NCI-H1436 treated with DMSO at 0.1 percent for 48 hours (cell line): Measurements from ENCODE around the gene MFSD12.
"Not testable (repeated sequence)": the region's sequence is repeated elsewhere in the genome, so short reads cannot be mapped to it uniquely, and the experiment has no call there.

ENCODE experiments used
- DNase-seq: peaks from one replicate; lab custom pipeline; 2025; lab: John Stamatoyannopoulos, UW

MFSD12 gene

DNA sequence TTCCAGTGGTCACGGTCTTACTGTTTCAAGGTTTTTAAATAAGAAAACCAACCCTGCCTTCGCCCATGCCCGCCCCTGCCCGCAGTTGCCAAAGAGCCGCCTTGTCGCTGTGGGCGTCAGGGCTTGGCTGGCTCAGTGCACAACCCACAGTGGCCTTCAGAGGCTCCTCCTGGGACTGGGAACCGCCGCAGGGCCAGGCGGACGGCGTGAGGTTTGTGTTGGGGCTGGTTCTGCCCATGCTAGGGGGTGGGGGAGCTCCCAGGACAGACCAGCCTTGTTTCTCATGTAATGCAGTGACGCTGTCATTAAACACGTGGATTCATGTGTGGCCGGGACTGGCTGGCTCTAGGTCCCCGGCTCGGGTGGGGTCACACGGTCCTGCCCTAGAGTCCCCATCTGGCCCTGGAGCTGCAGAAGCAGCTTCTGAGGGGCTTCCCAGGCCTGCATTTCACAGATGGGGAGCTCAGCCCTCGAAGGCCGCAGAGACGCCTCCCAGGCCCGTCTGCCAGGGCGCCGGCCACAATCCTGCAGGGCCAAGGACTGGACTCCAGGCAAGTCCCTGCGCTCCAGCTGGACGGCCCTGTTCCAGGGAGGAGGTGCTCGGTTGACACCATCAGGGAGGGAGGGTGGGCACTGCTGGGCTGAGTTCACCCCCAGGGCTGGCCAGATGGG is 20.8 kb downstream of the MFSD12 start:
- no peak for DNase-seq

DNA sequence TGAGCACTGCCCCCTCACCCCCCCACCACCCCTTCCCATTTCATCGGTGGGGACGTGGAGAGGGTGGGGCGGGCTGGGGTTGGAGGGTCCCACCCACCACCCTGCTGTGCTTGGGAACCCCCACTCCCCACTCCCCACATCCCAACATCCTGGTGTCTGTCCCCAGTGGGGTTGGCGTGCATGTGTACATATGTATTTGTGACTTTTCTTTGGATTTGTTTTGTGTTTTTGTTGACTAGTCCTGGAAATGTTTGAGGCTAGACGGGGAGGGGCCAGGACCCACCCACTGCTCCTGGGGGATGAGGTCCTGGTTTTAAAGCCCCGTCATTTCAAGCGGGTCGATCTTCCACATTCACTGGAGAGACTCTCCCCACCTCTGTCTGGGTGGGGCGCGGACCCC is 21.4 kb downstream of the MFSD12 start:
- DNase-seq, result no peak

DNA sequence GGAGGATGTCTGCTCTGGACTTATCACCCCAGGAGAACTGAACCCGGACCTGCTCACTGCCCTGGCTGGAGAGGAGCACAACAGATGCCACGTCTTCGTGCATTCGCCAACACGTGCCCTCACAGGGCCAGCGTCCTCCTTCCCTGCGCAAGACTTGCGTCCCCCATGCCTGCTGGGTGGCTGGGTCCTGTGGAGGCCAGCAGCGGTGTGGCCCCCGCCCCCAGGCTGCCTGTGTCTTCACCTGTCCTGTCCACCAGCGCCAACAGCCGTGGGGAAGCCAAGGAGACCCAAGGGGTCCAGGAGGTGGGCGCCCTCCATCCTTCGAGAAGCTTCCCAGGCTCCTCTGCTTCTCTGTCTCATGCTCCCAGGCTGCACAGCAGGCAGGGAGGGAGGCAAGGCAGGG is 21.8 kb downstream of the MFSD12 start:
- DNase-seq, result no peak

DNA sequence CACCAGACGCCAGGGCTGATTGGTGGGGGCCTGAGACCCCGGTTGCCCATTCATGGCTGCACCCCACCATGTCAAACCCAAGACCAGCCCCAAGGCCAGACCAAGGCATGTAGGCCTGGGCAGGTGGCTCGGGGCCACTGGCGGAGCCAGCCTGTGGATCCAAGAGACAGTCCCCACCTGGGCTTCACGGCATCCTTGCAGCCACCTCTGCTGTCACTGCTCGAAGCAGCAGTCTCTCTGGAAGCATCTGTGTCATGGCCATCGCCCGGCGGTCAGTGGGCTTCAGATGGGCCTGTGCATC is 22.2 kb downstream of the MFSD12 start:
- no peak for DNase-seq

DNA sequence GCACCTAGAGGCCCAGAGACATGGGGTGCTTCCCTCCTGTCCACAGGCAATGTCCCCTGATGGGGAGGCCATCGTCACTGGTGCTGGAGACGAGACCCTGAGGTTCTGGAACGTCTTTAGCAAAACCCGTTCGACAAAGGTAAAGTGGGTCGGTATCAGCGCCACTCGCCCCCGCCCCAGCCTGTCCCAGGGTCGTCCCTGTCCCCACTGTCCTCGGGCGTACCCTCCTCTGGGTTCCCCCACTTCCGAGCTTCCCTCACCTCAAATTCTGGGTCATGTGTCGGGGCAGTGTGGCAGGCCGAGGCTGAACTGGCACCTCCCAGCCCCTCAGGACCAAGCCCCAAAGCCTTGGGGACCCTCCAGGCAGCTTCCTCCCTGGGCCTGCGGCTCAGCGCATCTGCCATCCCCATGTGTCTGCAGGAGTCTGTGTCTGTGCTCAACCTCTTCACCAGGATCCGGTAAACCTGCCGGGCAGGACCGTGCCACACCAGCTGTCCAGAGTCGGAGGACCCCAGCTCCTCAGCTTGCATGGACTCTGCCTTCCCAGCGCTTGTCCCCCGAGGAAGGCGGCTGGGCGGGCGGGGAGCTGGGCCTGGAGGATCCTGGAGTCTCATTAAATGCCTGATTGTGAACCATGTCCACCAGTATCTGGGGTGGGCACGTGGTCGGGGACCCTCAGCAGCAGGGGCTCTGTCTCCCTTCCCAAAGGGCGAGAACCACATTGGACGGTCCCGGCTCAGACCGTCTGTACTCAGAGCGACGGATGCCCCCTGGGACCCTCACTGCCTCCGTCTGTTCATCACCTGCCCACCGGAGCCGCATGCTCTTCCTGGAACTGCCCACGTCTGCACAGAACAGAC is 22.8 kb downstream of the MFSD12 start:
- no peak for DNase-seq

DNA sequence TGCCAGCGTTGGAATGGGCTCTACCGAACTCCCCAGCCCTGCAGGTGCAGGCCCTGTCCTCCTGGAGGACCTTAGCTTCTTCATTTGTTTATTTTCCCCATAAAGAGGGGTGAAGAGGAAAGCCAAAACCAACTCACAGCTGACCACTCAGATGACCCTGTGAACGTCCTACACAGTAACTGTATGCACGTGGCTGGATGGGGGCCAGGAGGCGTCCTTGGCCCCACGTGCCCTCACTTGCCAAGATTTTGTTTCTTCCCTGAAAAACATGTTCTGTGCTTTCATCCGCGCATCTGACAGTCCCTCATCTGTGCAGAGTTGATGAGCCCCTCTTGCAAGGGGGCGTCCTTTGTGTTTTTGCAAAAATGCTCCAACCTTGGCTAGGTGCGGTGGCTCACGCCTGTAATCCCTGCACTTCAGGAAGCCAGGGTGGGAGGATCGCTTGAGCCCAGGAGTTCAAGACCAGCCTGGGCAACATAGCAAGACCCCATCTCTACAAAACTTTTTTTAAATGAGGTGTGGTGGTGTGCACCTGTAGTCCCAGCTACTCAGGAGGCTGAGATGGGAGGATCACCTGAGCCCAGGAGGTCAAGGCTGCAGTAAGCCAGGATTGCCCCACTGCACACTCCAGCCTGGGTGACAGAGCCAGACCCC is 23.7 kb downstream of the MFSD12 start:
- no peak for DNase-seq

DNA sequence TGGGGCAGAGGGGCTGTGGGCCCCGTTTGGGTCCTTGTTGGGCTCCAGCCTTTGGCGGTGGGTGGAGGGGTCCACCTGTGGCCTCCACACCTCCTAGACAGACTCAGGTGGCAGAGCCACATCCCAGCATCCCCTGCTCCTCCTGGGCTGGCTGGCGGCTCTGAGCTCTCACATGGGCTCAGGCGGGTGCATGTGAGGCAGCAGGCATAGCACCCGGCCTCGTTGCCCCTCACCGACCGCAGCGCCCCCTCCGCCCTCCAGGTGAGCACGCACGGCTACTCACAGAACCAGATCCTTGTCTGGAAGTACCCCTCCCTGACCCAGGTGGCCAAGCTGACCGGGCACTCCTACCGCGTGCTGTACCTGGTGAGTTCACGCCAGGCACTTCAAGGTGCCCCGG is 24.4 kb downstream of the MFSD12 start:
- no peak for DNase-seq

DNA sequence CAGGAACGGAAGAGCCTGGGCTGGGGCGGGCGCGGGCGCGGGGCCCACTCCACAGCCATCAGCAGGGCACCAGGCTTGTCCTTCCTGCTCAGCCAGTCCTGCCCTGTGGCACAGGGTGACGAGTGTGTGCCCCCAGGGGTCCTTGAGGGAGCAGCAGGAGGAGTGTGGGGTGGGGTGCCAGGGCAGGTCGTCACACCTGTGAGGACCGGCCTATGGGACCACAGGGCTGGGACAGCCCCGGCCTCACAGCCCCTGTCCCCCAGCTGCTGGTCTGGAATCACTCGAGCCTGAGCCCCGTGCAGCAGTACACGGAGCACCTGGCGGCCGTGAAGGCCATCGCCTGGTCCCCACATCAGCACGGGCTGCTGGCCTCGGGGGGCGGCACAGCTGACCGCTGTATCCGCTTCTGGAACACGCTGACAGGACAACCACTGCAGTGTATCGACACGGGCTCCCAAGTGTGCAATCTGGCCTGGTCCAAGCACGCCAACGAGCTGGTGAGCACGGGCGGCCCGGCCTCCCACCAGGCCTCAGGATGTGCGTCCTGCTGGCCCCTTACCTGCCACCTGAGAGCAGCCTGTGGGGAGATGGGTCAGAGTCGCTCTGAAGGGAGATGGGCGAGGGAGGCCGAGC is 25.1 kb downstream of the MFSD12 start:
- DNase-seq, result no peak

DNA sequence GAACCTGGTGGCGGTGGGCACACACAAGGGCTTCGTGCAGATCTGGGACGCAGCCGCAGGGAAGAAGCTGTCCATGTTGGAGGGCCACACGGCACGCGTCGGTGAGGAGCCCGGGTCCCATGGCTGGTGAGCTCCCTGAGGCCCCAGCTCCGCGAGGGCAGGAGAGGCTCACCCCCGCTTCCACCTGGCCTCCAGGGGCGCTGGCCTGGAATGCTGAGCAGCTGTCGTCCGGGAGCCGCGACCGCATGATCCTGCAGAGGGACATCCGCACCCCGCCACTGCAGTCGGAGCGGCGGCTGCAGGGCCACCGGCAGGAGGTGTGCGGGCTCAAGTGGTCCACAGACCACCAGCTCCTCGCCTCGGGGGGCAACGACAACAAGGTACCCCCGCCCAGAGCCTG is 25.7 kb downstream of the MFSD12 start:
- no peak for DNase-seq

DNA sequence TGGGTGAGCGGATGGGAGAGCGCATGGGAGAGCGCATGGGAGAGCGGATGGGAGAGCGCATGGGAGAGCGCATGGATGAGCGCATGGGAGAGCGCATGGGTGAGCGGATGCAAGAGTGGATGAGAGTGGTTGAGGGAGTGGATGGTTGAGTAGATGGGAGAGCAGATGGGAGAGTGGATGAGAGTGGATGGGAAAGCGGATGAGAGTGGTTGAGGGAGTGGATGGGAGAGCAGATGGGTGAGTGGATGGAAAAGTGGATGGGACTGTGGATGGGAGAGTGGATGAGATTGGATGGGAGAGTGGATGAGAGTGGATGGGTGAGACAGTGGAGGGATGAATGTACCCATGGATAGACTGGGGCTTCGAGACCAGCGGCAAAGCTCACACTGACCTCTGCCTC is 27.0 kb downstream of the MFSD12 start:
- DNase-seq, result no peak

DNA sequence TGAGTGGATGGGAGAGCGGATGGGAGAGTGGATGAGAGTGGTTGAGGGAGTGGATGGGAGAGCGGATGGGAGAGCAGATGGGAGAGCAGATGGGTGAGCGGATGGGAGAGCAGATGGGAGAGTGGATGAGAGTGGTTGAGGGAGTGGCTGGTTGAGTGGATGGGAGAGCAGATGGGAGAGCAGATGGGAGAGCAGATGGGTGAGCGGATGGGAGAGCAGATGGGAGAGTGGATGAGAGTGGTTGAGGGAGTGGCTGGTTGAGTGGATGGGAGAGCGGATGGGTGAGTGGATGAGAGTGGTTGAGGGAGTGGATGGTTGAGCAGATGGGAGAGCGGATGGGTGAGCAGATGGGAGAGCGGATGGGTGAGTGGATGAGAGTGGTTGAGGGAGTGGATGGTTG is 28.1 kb downstream of the MFSD12 start:
- not testable (repeated sequence) for DNase-seq

DNA sequence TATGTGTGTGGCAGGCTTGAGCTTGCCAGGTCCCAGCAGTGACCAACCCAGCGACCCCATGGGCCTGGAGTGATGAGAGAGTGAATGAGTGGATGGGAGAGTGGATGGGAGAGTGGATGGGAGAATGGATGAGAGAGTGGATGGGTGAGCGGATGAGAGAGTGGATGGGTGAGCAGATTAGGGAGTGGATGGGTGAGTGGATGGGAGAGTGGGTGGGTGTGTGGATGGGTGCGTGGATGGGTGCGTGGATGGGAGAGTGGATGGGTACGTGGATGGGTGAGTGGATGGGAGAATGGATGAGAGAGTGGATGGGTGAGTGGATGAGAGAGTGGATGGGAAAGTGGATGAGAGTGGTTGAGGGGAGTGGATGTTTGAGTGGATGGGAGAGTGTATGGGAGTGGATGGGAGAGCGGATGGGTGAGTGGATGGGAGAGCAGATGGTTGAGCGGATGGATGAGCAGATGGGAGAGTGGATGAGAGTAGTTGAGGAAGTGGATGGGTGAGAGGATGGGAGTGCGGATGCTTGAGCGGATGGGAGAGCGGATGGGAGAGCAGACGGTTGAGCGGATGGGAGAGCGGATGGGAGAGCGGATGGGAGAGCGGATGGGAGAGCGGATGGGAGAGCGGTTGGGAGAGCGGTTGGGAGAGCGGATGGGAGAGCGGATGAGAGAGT is 28.7 kb downstream of the MFSD12 start:
- DNase-seq, result no peak

DNA sequence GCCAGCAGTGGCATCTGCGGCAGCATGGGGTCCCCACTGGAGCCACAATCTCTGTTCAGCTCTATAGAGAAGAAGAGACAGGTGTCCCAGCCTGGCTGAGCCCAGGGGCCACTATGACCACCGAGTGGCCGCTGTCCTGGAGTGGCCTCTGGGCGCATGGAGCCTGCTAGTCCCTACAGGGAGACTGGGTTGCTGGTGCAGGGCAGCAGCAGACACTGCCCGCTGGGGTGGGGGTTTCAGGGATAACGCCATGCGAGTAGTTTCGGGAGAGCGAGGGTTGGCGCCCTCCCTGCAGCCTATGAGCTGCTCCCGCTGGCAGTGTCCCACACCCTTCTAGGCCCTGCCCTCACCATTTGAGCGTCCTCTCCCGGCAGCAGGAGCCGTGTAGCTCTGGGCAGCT is 29.3 kb downstream of the MFSD12 start:
- DNase-seq, result no peak

DNA sequence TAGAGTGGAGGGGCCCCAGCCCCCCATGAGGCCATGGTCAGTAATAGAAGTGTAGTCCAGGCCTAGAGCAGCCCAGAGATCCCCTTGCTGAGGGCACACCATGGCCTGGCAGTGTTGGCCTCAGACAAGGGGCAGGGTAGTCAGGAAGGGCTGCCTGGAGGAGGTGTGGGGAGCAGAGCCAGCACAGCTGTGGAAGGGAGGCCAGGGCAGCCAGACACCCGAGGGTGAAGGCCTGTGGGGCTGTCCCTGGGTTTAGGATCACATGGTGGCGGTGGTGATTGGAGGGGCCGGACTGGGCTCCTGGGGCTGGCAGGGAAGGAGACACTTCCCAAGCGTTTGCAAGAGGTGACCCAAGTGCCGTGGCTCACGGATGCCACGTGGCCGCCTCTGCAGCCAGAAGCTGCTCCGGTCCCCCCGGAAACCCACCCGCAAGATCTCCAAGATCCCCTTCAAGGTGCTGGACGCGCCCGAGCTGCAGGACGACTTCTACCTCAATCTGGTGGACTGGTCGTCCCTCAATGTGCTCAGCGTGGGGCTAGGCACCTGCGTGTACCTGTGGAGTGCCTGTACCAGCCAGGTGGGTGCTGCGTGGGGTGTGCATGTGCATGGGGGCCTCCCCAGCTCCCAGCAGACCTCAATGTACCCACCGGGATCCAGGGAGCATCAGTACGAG is 30.0 kb downstream of the MFSD12 start:
- DNase-seq, result no peak

DNA sequence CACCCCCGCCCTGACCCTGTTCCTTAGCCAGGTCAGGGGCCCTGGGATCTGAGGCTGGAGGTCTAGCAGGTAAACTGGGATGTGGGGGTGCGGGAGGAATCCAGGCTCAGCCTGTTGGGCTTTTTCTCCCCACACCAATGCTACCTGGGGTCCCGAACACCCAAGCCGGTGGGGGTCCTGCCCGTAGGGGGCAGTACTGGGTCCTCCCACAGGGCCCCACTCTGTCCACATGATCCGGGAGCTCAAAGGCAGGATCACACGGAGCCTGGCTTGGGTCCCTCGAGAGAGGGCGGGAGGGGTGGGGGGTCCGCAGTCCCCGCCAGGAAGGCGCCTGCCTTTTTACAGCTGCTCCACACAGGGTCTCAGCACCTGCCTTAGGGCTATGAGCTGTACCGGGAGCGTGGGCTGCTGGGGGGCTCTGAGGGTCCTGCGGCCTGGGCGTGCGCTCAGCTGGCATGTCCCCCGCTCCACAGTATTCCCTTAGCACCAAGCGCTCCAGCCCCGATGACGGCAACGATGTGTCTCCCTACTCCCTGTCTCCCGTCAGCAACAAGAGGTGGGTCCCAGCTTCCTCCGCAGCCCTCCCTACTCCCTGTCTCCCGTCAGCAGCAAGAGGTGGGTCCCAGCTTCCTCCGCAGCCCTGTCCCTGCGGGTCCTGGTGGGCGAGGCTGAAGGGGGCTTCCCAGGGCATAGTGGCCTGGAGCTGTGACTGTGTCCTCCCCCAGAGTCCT is 30.7 kb downstream of the MFSD12 start:
- no peak for DNase-seq

DNA sequence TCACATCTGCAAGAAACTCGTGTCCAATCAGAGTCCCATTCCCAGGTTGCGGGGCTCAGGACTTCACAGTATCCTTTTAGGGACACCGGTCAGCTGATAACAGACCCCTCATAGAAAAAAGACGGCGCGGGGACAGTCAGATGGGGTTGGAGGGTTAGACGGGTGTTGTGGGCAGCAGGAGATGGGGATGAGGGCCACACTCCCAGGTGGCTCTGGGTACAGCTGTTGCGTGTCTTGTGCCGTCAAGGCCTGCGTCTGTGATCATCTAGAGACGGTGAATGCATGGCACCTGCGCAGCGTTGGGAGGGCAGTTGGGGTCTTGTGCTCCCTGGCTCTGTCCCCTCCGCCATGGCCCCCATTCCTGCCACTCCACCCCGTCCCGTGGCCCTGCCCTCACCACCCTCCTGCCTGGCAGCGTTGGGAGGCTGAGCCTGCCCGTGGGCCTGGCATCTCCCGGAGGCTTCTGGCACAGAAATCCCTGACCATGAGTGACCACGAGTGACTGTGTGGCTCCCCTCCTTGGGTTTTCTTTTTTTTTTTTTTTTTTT is 32.4 kb downstream of the MFSD12 start:
- no peak for DNase-seq

DNA sequence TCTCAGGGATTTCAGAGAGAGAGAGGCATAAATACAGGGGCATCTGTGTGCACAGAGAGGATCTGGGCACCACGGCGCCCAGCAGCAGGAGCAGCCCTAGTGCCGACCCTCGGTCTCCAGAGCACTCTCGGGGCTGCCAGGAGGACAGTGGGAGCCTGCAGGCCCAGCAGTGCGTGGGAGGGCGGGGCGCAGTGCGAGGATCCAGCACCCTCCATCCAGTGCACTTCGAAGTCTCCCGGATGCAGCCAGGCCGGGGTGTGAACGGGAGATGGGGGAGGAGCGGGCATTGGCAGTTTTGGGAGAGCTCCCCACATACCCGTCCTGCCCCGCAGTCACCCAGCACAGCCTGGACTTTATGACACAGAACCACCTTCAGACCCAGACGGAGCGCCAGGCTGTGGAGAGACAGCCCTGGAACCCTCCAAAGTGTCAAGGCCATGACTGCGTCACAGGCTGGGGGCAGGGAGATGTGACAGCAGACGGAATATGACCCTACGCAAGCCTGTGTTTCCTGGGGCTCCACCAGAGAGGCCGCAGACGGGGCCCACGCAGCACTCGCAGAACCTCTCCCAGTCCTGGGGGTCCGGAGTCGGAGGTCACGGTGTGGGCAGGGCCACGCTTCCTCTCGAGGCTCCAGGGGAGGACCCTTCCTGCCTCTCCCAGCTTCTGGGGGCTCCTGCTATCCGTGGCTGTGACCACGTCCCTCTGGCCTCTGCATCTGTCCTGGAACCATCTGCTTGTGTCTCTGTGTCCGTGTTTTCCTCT is 33.1 kb downstream of the MFSD12 start:
- no peak for DNase-seq

DNA sequence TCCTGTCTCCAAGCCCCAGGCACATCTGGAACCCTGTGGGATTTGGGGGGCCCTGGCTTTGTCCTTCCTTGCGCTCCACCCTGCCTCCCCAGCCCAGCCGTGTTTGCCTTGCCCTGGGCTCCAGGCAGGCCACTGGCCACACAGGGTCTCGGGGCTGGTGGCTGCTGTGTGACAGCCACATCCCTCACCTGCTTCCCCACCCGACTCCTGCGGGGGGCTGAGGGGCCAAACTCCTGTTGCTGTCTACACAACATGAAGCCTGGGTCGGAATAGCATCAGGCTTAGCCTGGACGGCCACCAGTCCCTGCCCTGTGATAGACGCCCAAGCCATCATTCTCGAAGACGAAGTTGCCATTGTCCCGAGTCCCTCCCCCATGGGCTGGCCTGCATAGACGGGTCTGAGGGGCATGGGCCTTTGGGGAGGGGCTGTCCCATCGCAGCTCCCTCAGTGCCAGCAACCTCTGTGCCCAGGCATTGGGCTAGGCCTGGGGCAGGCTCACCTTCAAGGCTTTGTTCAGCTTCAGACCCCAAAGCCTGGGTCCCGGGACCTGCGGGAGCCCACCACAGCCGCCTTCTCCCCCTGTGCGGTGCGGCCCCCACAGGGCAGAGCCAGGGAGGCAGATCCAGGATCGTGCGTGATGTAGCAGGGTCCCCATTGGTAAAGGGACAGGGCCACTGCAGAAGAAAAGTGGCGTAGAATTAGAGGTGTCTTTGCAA is 33.9 kb downstream of the MFSD12 start:
- DNase-seq, result no peak
